ENCODE data around the gene TNPO1.

The TNPO1 gene

GRCh38 chr5:72956324-72957140, 140.1 kb downstream of the TNPO1 start (continued):
- no peak for TF ChIP-seq ZNF280D (tag by site-specific recombination; IDR thresholded peaks at IDR 0.05)
- no peak for TF ChIP-seq ZNF350 (tag by site-specific recombination; IDR thresholded peaks at IDR 0.05)
- no peak for TF ChIP-seq ZNF776 (tag by site-specific recombination; IDR thresholded peaks at IDR 0.05; ENCODE audit: borderline replicate concordance)
- TF ChIP-seq ZNF121 (tag by site-specific recombination; IDR thresholded peaks at IDR 0.05): no peak
- no peak for TF ChIP-seq ZNF138 (tag by site-specific recombination; IDR thresholded peaks at IDR 0.05; ENCODE audit: borderline replicate concordance)
- TF ChIP-seq RBAK (tag by site-specific recombination; IDR thresholded peaks at IDR 0.05): no peak
- TF ChIP-seq, protein P1, sequence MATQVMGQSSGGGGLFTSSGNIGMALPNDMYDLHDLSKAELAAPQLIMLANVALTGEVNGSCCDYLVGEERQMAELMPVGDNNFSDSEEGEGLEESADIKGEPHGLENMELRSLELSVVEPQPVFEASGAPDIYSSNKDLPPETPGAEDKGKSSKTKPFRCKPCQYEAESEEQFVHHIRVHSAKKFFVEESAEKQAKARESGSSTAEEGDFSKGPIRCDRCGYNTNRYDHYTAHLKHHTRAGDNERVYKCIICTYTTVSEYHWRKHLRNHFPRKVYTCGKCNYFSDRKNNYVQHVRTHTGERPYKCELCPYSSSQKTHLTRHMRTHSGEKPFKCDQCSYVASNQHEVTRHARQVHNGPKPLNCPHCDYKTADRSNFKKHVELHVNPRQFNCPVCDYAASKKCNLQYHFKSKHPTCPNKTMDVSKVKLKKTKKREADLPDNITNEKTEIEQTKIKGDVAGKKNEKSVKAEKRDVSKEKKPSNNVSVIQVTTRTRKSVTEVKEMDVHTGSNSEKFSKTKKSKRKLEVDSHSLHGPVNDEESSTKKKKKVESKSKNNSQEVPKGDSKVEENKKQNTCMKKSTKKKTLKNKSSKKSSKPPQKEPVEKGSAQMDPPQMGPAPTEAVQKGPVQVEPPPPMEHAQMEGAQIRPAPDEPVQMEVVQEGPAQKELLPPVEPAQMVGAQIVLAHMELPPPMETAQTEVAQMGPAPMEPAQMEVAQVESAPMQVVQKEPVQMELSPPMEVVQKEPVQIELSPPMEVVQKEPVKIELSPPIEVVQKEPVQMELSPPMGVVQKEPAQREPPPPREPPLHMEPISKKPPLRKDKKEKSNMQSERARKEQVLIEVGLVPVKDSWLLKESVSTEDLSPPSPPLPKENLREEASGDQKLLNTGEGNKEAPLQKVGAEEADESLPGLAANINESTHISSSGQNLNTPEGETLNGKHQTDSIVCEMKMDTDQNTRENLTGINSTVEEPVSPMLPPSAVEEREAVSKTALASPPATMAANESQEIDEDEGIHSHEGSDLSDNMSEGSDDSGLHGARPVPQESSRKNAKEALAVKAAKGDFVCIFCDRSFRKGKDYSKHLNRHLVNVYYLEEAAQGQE (tag by site-specific recombination; IDR thresholded peaks at IDR 0.05): no peak
- TF ChIP-seq ZNF785 (tag by site-specific recombination; IDR thresholded peaks at IDR 0.05): no peak
- TF ChIP-seq ZSCAN18 (tag by site-specific recombination; IDR thresholded peaks at IDR 0.05): no peak
- TF ChIP-seq ZBTB17 (tag by site-specific recombination; IDR thresholded peaks at IDR 0.05): peak; percentile 59
- TF ChIP-seq ZNF513 (tag by site-specific recombination; IDR thresholded peaks at IDR 0.05): no peak
- peak; percentile 31; the same call in 1 of the 2 replicates for TF ChIP-seq ZNF324 (tag by site-specific recombination; IDR thresholded peaks at IDR 0.05)
- no peak for TF ChIP-seq ZNF366 (tag by site-specific recombination; conservative IDR thresholded peaks at IDR 0.05)
- no peak for TF ChIP-seq GFI1B (tag by site-specific recombination; IDR thresholded peaks at IDR 0.05)
- 0 out of 2 replicates have a peak, but pooled peaks have one; percentile 12 for TF ChIP-seq KLF10 (tag by site-specific recombination; IDR thresholded peaks at IDR 0.05)
- TF ChIP-seq ZNF658 (tag by site-specific recombination; IDR thresholded peaks at IDR 0.05): no peak
- TF ChIP-seq ZBTB44 (tag by site-specific recombination; IDR thresholded peaks at IDR 0.05): no peak
- TF ChIP-seq ZFP69B (tag by site-specific recombination; IDR thresholded peaks at IDR 0.05): 0 out of 2 replicates have a peak, but pooled peaks have one; percentile 10
- TF ChIP-seq ZNF549 (tag by site-specific recombination; IDR thresholded peaks at IDR 0.05): no peak
- no peak for TF ChIP-seq ZNF404 (tag by site-specific recombination; IDR thresholded peaks at IDR 0.05)
- TF ChIP-seq ZNF184 (tag by site-specific recombination; IDR thresholded peaks at IDR 0.05): no peak
- TF ChIP-seq ZXDB (tag by site-specific recombination; IDR thresholded peaks at IDR 0.05): no peak
- no peak for TF ChIP-seq KLF1 (tag by site-specific recombination; IDR thresholded peaks at IDR 0.05)
- TF ChIP-seq, protein P2, sequence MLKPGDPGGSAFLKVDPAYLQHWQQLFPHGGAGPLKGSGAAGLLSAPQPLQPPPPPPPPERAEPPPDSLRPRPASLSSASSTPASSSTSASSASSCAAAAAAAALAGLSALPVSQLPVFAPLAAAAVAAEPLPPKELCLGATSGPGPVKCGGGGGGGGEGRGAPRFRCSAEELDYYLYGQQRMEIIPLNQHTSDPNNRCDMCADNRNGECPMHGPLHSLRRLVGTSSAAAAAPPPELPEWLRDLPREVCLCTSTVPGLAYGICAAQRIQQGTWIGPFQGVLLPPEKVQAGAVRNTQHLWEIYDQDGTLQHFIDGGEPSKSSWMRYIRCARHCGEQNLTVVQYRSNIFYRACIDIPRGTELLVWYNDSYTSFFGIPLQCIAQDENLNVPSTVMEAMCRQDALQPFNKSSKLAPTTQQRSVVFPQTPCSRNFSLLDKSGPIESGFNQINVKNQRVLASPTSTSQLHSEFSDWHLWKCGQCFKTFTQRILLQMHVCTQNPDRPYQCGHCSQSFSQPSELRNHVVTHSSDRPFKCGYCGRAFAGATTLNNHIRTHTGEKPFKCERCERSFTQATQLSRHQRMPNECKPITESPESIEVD (tag by site-specific recombination; IDR thresholded peaks at IDR 0.05): no peak
- no peak for TF ChIP-seq ZNF223 (tag by site-specific recombination; IDR thresholded peaks at IDR 0.05)
- TF ChIP-seq, protein P3, sequence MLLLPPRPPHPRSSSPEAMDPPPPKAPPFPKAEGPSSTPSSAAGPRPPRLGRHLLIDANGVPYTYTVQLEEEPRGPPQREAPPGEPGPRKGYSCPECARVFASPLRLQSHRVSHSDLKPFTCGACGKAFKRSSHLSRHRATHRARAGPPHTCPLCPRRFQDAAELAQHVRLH (tag by site-specific recombination; IDR thresholded peaks at IDR 0.05): no peak
